GM12878 (cell line): Measurements from ENCODE around the gene CCNL2. TPM values are rescaled to one million over a fixed set of nuclear protein-coding genes. Genes with fewer than 3 reads are reported as not detected.

Experiments
- ASH2L ChIP-seq: fragments of 300-600, 200-600 bp; sonication (generic); IDR thresholded peaks from 2 replicates; pipeline ENCODE4 v1.6.1; 2017; ENCODE audit warnings: low read depth, mild to moderate bottlenecking, borderline replicate concordance
- BHLHE40 ChIP-seq, 2 experiments: fragments of 450-650 bp in 1 of 2; IDR thresholded peaks; 2 replicates each; pipeline ENCODE4 v1.6.1; 2011 to 2017; ENCODE audit warnings: low read depth in 2 of 2, borderline replicate concordance in 1 of 2, improper control_type of control experiment in 1 of 2, low read length in 1 of 2, mild to moderate bottlenecking in 1 of 2
- EGR1 ChIP-seq, 2 experiments: IDR thresholded peaks; 1 replicate in 1 of 2; 2 replicates in 1 of 2; pipeline ENCODE4 v1.6.1; 2011 to 2012; ENCODE audit warnings: low read depth in 2 of 2, low read length in 2 of 2, borderline replicate concordance in 1 of 2, mild to moderate bottlenecking in 1 of 2, moderate library complexity in 1 of 2
- FOXM1 ChIP-seq: IDR thresholded peaks from 2 replicates; pipeline ENCODE4 v1.6.1; 2012; ENCODE audit warnings: low read depth, mild to moderate bottlenecking, inconsistent platforms, low read length, moderate library complexity
- HSF1 ChIP-seq: fragments of 150-350 bp; IDR thresholded peaks from 2 replicates; pipeline ENCODE4 v1.6.1; 2014; ENCODE audit warnings: mild to moderate bottlenecking, low read depth, low read length
- IKZF2 ChIP-seq, 2 experiments: fragments of 450-650 bp; IDR thresholded peaks; 2 replicates each; pipeline ENCODE4 v1.6.1; 2017; ENCODE audit warnings: mild to moderate bottlenecking in 2 of 2, moderate library complexity in 2 of 2
- MLLT1 ChIP-seq: fragments of 450-650 bp; IDR thresholded peaks from 2 replicates; pipeline ENCODE4 v1.6.1; 2016; ENCODE audit warnings: mild to moderate bottlenecking
- NBN ChIP-seq: fragments of 450-650 bp; IDR thresholded peaks from 2 replicates; pipeline ENCODE4 v1.6.1; 2016
- NFIC ChIP-seq: IDR thresholded peaks from 2 replicates; pipeline ENCODE4 v1.6.1; 2012; ENCODE audit warnings: low read depth, mild to moderate bottlenecking, inconsistent platforms, low read length, moderate library complexity
- NRF1 ChIP-seq: conservative IDR thresholded peaks from 2 replicates; pipeline ENCODE4 v1.6.1; 2011; ENCODE audit warnings: mild to moderate bottlenecking, low read depth, low read length, improper control_type of control experiment
- POU2F2 ChIP-seq: IDR thresholded peaks from 3 replicates; pipeline ENCODE4 v1.6.1; 2011; ENCODE audit warnings: low read depth, mild to moderate bottlenecking, low read length, borderline replicate concordance
- RBBP5 ChIP-seq: fragments of 200-600 bp; sonication (generic); conservative IDR thresholded peaks from 2 replicates; pipeline ENCODE4 v1.6.1; 2016
- SP1 ChIP-seq: IDR thresholded peaks from one replicate; pipeline ENCODE4 v1.6.1; 2011; ENCODE audit warnings: low read depth, low read length
- ZBED1 ChIP-seq: IDR thresholded peaks from 2 replicates; pipeline ENCODE4 v1.6.1; 2016; ENCODE audit warnings: borderline replicate concordance
- ZNF622 ChIP-seq: fragments of 450-650 bp; IDR thresholded peaks from 2 replicates; pipeline ENCODE4 v1.6.1; 2017; ENCODE audit warnings: mild to moderate bottlenecking, inconsistent platforms
- polyA plus RNA-seq, 11 experiments: library from polyadenylated mRNA; depleted of rRNA in 4 of 11; unstranded in 6 of 11; stranded (reverse) in 5 of 11; fragments of >200 nt; fragmentation: Nextera tagmentation in 4 of 11; fragmentation: Illumina TruSeq in 1 of 11; extraction: Ambion mirVana in 4 of 11; extraction: Trizol in 1 of 11; gene quantifications; 1 replicate in 1 of 11; 2 replicates in 10 of 11; pipeline versions ENCODE4 v1.2.1 to v1.2.3, GENCODE V29; 2011 to 2016; ENCODE audit warnings: inconsistent platforms in 2 of 11, missing spikeins in 2 of 11, low read depth in 1 of 11
- total RNA-seq, 4 experiments: library from RNA; depleted of rRNA in 3 of 4; stranded (reverse); fragments of >200 nt in 3 of 4; fragmentation: Illumina TruSeq in 1 of 4; extraction: Trizol in 1 of 4; gene quantifications; 2 replicates each; pipeline versions ENCODE4 v1.2.1 to v1.2.3, GENCODE V29; 2013 to 2021
- TF ChIP-seq, protein P1 (sequence below): IDR thresholded peaks from 2 replicates; pipeline ENCODE4 v1.6.1; 2011; ENCODE audit warnings: mild to moderate bottlenecking, low read depth, low read length, moderate library complexity; ENCODE audit not compliant: insufficient replicate concordance

CCNL2 gene
- total and polyA plus RNA-seq, 10 of the 15 experiments (the other 5 are each of a cell fraction or from before 2014, with no cell fraction given): 2.1 to 143 (median 101) TPM

DNA sequence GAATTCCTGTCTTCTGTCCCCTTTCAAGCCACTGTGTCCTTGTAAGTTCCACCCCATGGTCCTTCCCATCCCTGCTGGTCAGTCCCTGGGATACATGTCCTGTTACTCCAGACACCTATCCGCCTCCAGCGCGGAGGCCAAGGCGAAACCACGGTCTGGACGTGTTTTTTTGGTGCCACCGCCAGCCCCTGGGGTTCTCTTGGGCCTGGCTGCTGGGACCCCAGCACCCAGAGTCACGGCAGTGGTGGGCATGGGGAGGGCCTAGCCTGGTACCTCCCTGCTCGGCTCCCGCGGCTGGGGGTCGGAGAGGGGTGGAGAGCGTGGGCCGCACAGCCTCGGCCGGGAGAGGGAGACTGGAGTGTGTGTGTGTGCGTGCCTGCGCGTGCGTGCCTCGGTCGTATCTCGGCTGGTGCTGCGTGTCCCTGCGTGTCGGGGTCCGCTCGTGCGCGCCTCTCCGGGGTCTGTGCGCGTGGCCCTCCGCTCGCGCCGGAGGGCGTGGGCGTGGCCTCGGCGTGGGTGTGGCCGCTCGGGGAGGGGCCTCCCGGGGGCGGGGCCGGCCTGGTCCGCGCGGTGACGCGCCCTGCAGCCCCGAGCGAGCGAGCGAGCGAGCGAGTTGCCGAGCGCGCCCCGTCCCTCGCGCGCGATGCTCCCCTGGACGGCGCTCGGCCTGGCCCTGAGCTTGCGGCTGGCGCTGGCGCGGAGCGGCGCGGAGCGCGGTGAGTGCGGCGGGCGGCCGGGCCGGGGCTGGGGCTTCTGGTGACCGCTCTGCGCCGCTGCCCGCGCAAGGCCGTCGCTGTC is 36.2 kb upstream of the CCNL2 start, which contains the start of gene VWA1 (continued):
- TF ChIP-seq BHLHE40 (IDR thresholded peaks at IDR 0.05; ENCODE audit: borderline replicate concordance in 1 of 2, low read depth in 2 of 2, low read length in 1 of 2) (peak in 1 of 2 experiments; percentile 63; a peak in 2 of 4 replicates), ZNF622 (no peak), ASH2L (no peak), EGR1 (IDR thresholded peaks at IDR 0.05; ENCODE audit: borderline replicate concordance in 1 of 2, low read depth in 2 of 2, low read length in 2 of 2) (peak in 1 of 2 experiments; percentile 73; a peak in 2 of 3 replicates), IKZF2 (IDR thresholded peaks at IDR 0.05) (no peak), MLLT1 (peak; percentile 83), NRF1 (no peak), HSF1 (no peak), RBBP5 (no peak), FOXM1 (no peak), SP1 (peak; percentile 25), NFIC (no peak), ZBED1 (no peak), NBN (no peak), POU2F2 (no peak)
- TF ChIP-seq, protein P1, sequence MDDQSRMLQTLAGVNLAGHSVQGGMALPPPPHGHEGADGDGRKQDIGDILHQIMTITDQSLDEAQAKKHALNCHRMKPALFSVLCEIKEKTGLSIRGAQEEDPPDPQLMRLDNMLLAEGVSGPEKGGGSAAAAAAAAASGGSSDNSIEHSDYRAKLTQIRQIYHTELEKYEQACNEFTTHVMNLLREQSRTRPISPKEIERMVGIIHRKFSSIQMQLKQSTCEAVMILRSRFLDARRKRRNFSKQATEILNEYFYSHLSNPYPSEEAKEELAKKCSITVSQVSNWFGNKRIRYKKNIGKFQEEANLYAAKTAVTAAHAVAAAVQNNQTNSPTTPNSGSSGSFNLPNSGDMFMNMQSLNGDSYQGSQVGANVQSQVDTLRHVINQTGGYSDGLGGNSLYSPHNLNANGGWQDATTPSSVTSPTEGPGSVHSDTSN: no peak
